ENCODE measurements around the gene ZNF385C.
A peak's percentile ranks its signal among the peaks of the same experiment; 100 is the strongest.

ZNF385C gene

GRCh38 chr17:42131232-42131631 is 33.0 kb upstream of the ZNF385C start:
- no peak for DNase-seq (ENCODE audit: low read depth)
- H3K4me3 ChIP-seq (ENCODE audit: low read depth, low read length), result no peak overlapping the region
- no peak for TF ChIP-seq CTCF (IDR thresholded peaks at IDR 0.05; ENCODE audit: insufficient read depth, low read depth, low read length, missing control alignments)

- H3K4me3 ChIP-seq (ENCODE audit: low read depth, low read length), result no peak overlapping the region
- no peak for DNase-seq (ENCODE audit: low read depth)
- peak; percentile 8 for TF ChIP-seq CTCF (IDR thresholded peaks at IDR 0.05; ENCODE audit: insufficient read depth, low read depth, low read length, missing control alignments)
Observed at GRCh38 chr17:42130310-42130936, 32.1 kb upstream of the ZNF385C start.

- no peak overlapping the region for H3K4me3 ChIP-seq (ENCODE audit: low read depth, low read length)
- no peak for DNase-seq (ENCODE audit: low read depth)
- no peak for TF ChIP-seq CTCF (IDR thresholded peaks at IDR 0.05; ENCODE audit: insufficient read depth, low read depth, low read length, missing control alignments)
Observed at GRCh38 chr17:42129109-42129837, 31.0 kb upstream of the ZNF385C start.

GRCh38 chr17:42127414-42127813 is 29.1 kb upstream of the ZNF385C start:
- no peak for DNase-seq (ENCODE audit: low read depth)
- H3K4me3 ChIP-seq (ENCODE audit: low read depth, low read length), result no peak overlapping the region
- TF ChIP-seq CTCF (IDR thresholded peaks at IDR 0.05; ENCODE audit: insufficient read depth, low read depth, low read length, missing control alignments), result no peak

- no peak for TF ChIP-seq CTCF (IDR thresholded peaks at IDR 0.05; ENCODE audit: insufficient read depth, low read depth, low read length, missing control alignments)
- no peak overlapping the region for H3K4me3 ChIP-seq (ENCODE audit: low read depth, low read length)
- DNase-seq (ENCODE audit: low read depth), result no peak
Observed at GRCh38 chr17:42126836-42127235, 28.6 kb upstream of the ZNF385C start.

GRCh38 chr17:42125565-42125964 is 27.3 kb upstream of the ZNF385C start:
- H3K4me3 ChIP-seq (ENCODE audit: low read depth, low read length), result no peak overlapping the region
- no peak for DNase-seq (ENCODE audit: low read depth)
- no peak for TF ChIP-seq CTCF (IDR thresholded peaks at IDR 0.05; ENCODE audit: insufficient read depth, low read depth, low read length, missing control alignments)

Measured in GM12865 (cell line).